Measurements from ENCODE around the gene PRKAR1B. TPM values are rescaled to one million over a fixed set of nuclear protein-coding genes. Genes with fewer than 3 reads are reported as not detected.
A peak's percentile ranks its signal among the peaks of the same experiment; 100 is the strongest.

The PRKAR1B gene
- total RNA-seq, 4 donors from 2014 or later, result 8.2 to 12.3 (median 10.5) TPM

- WGBS, result 0% methylated on average over 17 of the region's 39 CpGs
- TF ChIP-seq EP300 (IDR thresholded peaks at IDR 0.05), result no peak
- TF ChIP-seq POLR2AphosphoS5 (IDR thresholded peaks at IDR 0.05), result no peak
- TF ChIP-seq CTCF (IDR thresholded peaks at IDR 0.05), result no peak
- no peaks in the 10 kb centered on the region for H3K27me3 ChIP-seq
- peak overlapping the region; percentile 55 for H3K27ac ChIP-seq
- no peak for DNase-seq (ENCODE audit: low spot score in 2 of 2)
- H3K4me1 ChIP-seq, result peaks cover 27% of the 10 kb centered on the region
- no peaks in the 10 kb centered on the region for H3K9me3 ChIP-seq
- H3K36me3 ChIP-seq, result peaks cover 25% of the 10 kb centered on the region
- peak overlapping the region; percentile 69 for H3K4me3 ChIP-seq
These were observed 302 bp downstream of the PRKAR1B start for GRCh38 chr7:726854-727103.

- TF ChIP-seq POLR2AphosphoS5 (IDR thresholded peaks at IDR 0.05), result peak in 2 of 3 donors; percentile 62 to 65
- no peak for TF ChIP-seq CTCF (IDR thresholded peaks at IDR 0.05)
- WGBS, result 36% methylated on average over 10 of the region's 56 CpGs
- H3K9me3 ChIP-seq, result no peaks in the 10 kb centered on the region
- peak; percentile 85 to 89 for DNase-seq (ENCODE audit: low spot score in 2 of 2)
- peak within 1 kb of the TSS; percentile 69 for H3K4me3 ChIP-seq
- peaks cover 21% of the 10 kb centered on the region for H3K36me3 ChIP-seq
- H3K27ac ChIP-seq, result peak within 1 kb of the TSS; percentile 55
- H3K4me1 ChIP-seq, result peaks cover 26% of the 10 kb centered on the region
- no peaks in the 10 kb centered on the region for H3K27me3 ChIP-seq
These were observed 812 bp downstream of the PRKAR1B start, which contains the start of gene DNAAF5 for GRCh38 chr7:726084-726853. Gene DNAAF5 (plus strand): TSS chr7:726699. CDS start chr7:726721, 22 bp downstream.

- no peaks in the 10 kb centered on the region for H3K27me3 ChIP-seq
- peaks cover 26% of the 10 kb centered on the region for H3K4me1 ChIP-seq
- no peak overlapping the region for H3K27ac ChIP-seq
- TF ChIP-seq POLR2A (IDR thresholded peaks at IDR 0.05), result no peak
- TF ChIP-seq POLR2AphosphoS5 (IDR thresholded peaks at IDR 0.05), result no peak
- no peak for TF ChIP-seq EP300 (IDR thresholded peaks at IDR 0.05)
- no peak for TF ChIP-seq CTCF (IDR thresholded peaks at IDR 0.05)
- no peak overlapping the region for H3K4me3 ChIP-seq
- peaks cover 15% of the 10 kb centered on the region for H3K36me3 ChIP-seq
- no peaks in the 10 kb centered on the region for H3K9me3 ChIP-seq
- 91% methylated on average over 8 of the region's 8 CpGs for WGBS
- DNase-seq (ENCODE audit: low spot score in 2 of 2), result no peak
These were observed 1.7 kb downstream of the PRKAR1B start for GRCh38 chr7:725223-726005.

- no peak for DNase-seq (ENCODE audit: low spot score in 2 of 2)
- Histone ChIP-seq H3K4me1 (peaks cover 26% of the 10 kb centered on the region), H3K27ac (no peak overlapping the region), H3K36me3 (peaks cover 6% of the 10 kb centered on the region), H3K4me3 (no peak overlapping the region), H3K9me3 (no peaks in the 10 kb centered on the region), H3K27me3 (no peaks in the 10 kb centered on the region)
- 86% methylated on average over 7 of the region's 7 CpGs for WGBS
- no peak for TF ChIP-seq CTCF (IDR thresholded peaks at IDR 0.05)
- no peak for TF ChIP-seq POLR2A (IDR thresholded peaks at IDR 0.05)
- TF ChIP-seq EP300 (IDR thresholded peaks at IDR 0.05), result no peak
These were observed 2.8 kb downstream of the PRKAR1B start for GRCh38 chr7:724298-724697.

GRCh38 chr7:723541-723940, 3.5 kb downstream of the PRKAR1B start:
- 92% methylated on average over 9 of the region's 9 CpGs for WGBS
- Histone ChIP-seq H3K27ac (no peak overlapping the region), H3K4me3 (no peak overlapping the region), H3K4me1 (peaks cover 24% of the 10 kb centered on the region), H3K27me3 (no peaks in the 10 kb centered on the region), H3K9me3 (no peaks in the 10 kb centered on the region), H3K36me3 (peaks cover 2% of the 10 kb centered on the region)
- no peak for DNase-seq (ENCODE audit: low spot score in 2 of 2)
- TF ChIP-seq CTCF (IDR thresholded peaks at IDR 0.05), result no peak
- TF ChIP-seq POLR2A (IDR thresholded peaks at IDR 0.05), result no peak
- TF ChIP-seq POLR2AphosphoS5 (IDR thresholded peaks at IDR 0.05), result no peak
- TF ChIP-seq EP300 (IDR thresholded peaks at IDR 0.05), result no peak
